Fibroblast of lung (primary cell): ENCODE results near the gene GJD3. TPM values are rescaled to one million over a fixed set of nuclear protein-coding genes. Genes with fewer than 3 reads are reported as not detected.

Experiments
- DNase-seq, 2 donors: peaks; one replicate each; pipeline versions ENCODE4 v3.0.0 to v3.0.0-alpha.2; 2010; ENCODE audit warnings: low read depth in 2 of 2
- H2AFZ ChIP-seq: 2 replicates; pipeline ENCODE4 v1.5.1; 2012; ENCODE audit warnings: low read length, control low read depth, inconsistent platforms
- H3K27ac ChIP-seq: 2 replicates; pipeline ENCODE4 v1.5.1; 2011; ENCODE audit warnings: low read length, control low read depth; ENCODE audit not compliant: insufficient read depth
- H3K27me3 ChIP-seq: 2 replicates; pipeline ENCODE4 v1.5.1; 2011; ENCODE audit warnings: mild to moderate bottlenecking, low read length; ENCODE audit not compliant: control insufficient read depth, insufficient read depth
- H3K36me3 ChIP-seq: 2 replicates; pipeline ENCODE4 v1.5.1; 2011; ENCODE audit warnings: low read length; ENCODE audit not compliant: control insufficient read depth, insufficient read depth
- H3K4me1 ChIP-seq: 2 replicates; pipeline ENCODE4 v1.5.1; 2011; ENCODE audit warnings: low read length; ENCODE audit not compliant: control insufficient read depth, insufficient read depth; ENCODE audit errors: extremely low read depth
- H3K4me2 ChIP-seq: 2 replicates; pipeline ENCODE4 v1.5.1; 2011; ENCODE audit warnings: low read length, control low read depth; ENCODE audit not compliant: insufficient read depth; ENCODE audit errors: extremely low read depth
- H3K4me3 ChIP-seq, 4 experiments: fragments of 200-600 bp in 1 of 4; sonication (generic) in 1 of 4; replicated peaks in 1 of 4; 2 replicates each; pipeline ENCODE4 v1.5.1; 2011 to 2016; ENCODE audit warnings: low read length in 4 of 4, low read depth in 3 of 4, mild to moderate bottlenecking in 3 of 4, control low read depth in 2 of 4, inconsistent platforms in 1 of 4, mixed read lengths in 1 of 4; ENCODE audit not compliant: insufficient read depth in 1 of 4; ENCODE audit errors: control extremely low read depth in 1 of 4
- H3K79me2 ChIP-seq: 2 replicates; pipeline ENCODE4 v1.5.1; 2012; ENCODE audit warnings: mild to moderate bottlenecking, low read length, inconsistent platforms; ENCODE audit not compliant: control insufficient read depth, insufficient read depth
- H3K9ac ChIP-seq: 2 replicates; pipeline ENCODE4 v1.5.1; 2011; ENCODE audit warnings: mild to moderate bottlenecking, low read length, control low read depth; ENCODE audit not compliant: insufficient read depth
- H3K9me3 ChIP-seq: 2 replicates; pipeline ENCODE4 v1.5.1; 2012; ENCODE audit warnings: low read depth, low read length; ENCODE audit not compliant: control insufficient read depth, insufficient read depth
- H4K20me1 ChIP-seq: 2 replicates; pipeline ENCODE4 v1.5.1; 2011; ENCODE audit warnings: low read length; ENCODE audit not compliant: control insufficient read depth, insufficient read depth; ENCODE audit errors: extremely low read depth
- EZH2 ChIP-seq: IDR thresholded peaks from 2 replicates; pipeline ENCODE4 v1.5.1; 2012; ENCODE audit warnings: low read length, control low read depth, mild to moderate bottlenecking; ENCODE audit errors: missing control alignments
- polyA plus RNA-seq, 2 donors: library from polyadenylated mRNA; depleted of rRNA in 1 of 2; stranded (reverse) in 1 of 2; unstranded in 1 of 2; fragments of >200 nt; gene quantifications; 2 replicates each; pipeline ENCODE4 v1.2.1, GENCODE V29; 2011 to 2012; ENCODE audit warnings: missing spikeins in 1 of 2
- total RNA-seq: library from RNA; depleted of rRNA; stranded (reverse); fragments of >200 nt; gene quantifications from 2 replicates; pipeline ENCODE4 v1.2.1, GENCODE V29; 2014
- TF ChIP-seq, protein P1 (sequence below), 2 donors: IDR thresholded peaks in 1 of 2; conservative IDR thresholded peaks in 1 of 2; 1 replicate in 1 of 2; 2 replicates in 1 of 2; pipeline ENCODE4 v1.5.1; 2011 to 2012; ENCODE audit warnings: low read length in 2 of 2, control low read depth in 1 of 2, inconsistent platforms in 1 of 2, low read depth in 1 of 2, mild to moderate bottlenecking in 1 of 2

Gene GJD3
- total and polyA plus RNA-seq, 2 donors (not counting 1 experiment from before 2014, with no cell fraction given), result 0.99 to 4.3 TPM

DNA sequence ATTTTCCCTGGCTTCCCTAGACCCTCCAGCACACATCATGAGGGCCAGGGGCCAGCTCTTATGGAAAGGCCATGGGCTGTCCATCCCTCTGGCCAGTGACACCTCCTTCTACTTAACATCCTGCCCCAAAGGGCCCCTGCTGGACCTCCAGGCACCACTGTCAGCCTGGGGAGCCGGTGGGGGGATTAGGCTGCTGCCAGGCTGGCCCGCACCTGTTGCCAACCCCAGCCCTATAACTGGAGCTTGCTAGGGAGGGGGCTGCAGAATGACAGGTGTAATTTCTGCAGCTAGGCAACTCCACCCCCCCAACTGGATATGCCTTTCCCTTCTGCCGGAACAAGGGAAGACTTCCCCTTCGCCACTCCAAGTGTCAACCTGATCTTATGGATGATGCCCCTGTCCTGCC, 43.0 kb downstream of the GJD3 start:
- H3K27me3 ChIP-seq, result no peaks in the 10 kb centered on the region
- H3K9ac ChIP-seq, result peak overlapping the region; percentile 71
- TF ChIP-seq, protein P1, sequence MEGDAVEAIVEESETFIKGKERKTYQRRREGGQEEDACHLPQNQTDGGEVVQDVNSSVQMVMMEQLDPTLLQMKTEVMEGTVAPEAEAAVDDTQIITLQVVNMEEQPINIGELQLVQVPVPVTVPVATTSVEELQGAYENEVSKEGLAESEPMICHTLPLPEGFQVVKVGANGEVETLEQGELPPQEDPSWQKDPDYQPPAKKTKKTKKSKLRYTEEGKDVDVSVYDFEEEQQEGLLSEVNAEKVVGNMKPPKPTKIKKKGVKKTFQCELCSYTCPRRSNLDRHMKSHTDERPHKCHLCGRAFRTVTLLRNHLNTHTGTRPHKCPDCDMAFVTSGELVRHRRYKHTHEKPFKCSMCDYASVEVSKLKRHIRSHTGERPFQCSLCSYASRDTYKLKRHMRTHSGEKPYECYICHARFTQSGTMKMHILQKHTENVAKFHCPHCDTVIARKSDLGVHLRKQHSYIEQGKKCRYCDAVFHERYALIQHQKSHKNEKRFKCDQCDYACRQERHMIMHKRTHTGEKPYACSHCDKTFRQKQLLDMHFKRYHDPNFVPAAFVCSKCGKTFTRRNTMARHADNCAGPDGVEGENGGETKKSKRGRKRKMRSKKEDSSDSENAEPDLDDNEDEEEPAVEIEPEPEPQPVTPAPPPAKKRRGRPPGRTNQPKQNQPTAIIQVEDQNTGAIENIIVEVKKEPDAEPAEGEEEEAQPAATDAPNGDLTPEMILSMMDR (conservative IDR thresholded peaks at IDR 0.05 in 1 of 2, IDR thresholded peaks at IDR 0.05 in 1 of 2; ENCODE audit: low read depth in 1 of 2, low read length in 2 of 2), result no peak
- no peak for TF ChIP-seq EZH2
- H3K9me3 ChIP-seq, result no peaks in the 10 kb centered on the region
- no peak for DNase-seq
- H3K4me3 ChIP-seq, result peak overlapping the region; percentile 11 to 99 (median 16)
- no peaks in the 10 kb centered on the region for H4K20me1 ChIP-seq
- H3K36me3 ChIP-seq, result no peaks in the 10 kb centered on the region
- H2AFZ ChIP-seq, result no peak overlapping the region
- peaks cover 64% of the 10 kb centered on the region for H3K4me1 ChIP-seq
- peak overlapping the region; percentile 53 for H3K4me2 ChIP-seq
- H3K79me2 ChIP-seq, result peaks cover 72% of the 10 kb centered on the region
- peak overlapping the region; percentile 95 for H3K27ac ChIP-seq

DNA sequence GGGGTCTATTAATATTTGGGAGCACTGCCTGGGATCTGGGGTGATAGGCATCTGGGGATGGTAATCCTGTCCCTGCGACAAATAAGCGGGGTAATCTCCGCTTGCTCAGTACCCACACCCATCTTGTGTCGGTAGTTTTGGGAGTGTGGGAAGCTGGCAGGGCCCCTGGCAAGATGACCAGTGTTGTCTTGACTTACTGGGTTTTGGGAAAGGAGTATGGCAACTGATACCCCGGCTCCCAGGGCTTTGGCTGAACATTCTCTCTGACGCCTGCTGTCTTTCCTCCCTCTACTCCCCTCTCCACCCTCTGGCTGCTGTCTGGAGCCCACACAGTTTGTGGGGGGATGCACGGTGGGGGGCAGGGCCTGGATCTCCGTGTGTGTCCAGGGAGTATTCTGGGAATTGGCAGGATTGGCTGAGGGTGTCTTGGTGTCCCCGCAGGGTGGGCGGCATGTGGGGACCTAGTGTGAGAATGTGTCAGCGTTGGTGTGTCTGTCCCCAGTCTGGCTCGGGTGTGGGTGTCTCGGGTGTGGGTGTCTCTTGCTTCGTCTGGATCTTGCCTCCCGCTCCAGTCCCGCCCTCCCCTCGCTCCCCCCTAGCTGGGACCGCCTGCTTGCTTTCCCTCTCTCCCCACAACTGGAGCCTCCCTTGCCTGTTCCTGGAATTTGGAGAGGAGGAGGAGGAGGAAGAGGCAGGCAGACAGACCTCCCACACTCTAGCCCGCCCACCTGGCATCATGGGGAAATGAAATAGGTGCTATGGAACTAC, 43.6 kb downstream of the GJD3 start:
- Histone ChIP-seq H3K27me3 (no peaks in the 10 kb centered on the region), H3K9ac (peak overlapping the region; percentile 71), H4K20me1 (no peaks in the 10 kb centered on the region), H2AFZ (no peak overlapping the region), H3K36me3 (no peaks in the 10 kb centered on the region), H3K4me1 (peaks cover 64% of the 10 kb centered on the region), H3K4me2 (peak overlapping the region; percentile 53), H3K9me3 (no peaks in the 10 kb centered on the region), H3K79me2 (peaks cover 66% of the 10 kb centered on the region), H3K4me3 (peak overlapping the region; percentile 13 to 99 (median 22)), H3K27ac (peak overlapping the region; percentile 95)
- TF ChIP-seq EZH2, result no peak
- TF ChIP-seq, protein P1 (conservative IDR thresholded peaks at IDR 0.05 in 1 of 2, IDR thresholded peaks at IDR 0.05 in 1 of 2; ENCODE audit: low read depth in 1 of 2, low read length in 2 of 2), result no peak
- DNase-seq, result no peak

DNA sequence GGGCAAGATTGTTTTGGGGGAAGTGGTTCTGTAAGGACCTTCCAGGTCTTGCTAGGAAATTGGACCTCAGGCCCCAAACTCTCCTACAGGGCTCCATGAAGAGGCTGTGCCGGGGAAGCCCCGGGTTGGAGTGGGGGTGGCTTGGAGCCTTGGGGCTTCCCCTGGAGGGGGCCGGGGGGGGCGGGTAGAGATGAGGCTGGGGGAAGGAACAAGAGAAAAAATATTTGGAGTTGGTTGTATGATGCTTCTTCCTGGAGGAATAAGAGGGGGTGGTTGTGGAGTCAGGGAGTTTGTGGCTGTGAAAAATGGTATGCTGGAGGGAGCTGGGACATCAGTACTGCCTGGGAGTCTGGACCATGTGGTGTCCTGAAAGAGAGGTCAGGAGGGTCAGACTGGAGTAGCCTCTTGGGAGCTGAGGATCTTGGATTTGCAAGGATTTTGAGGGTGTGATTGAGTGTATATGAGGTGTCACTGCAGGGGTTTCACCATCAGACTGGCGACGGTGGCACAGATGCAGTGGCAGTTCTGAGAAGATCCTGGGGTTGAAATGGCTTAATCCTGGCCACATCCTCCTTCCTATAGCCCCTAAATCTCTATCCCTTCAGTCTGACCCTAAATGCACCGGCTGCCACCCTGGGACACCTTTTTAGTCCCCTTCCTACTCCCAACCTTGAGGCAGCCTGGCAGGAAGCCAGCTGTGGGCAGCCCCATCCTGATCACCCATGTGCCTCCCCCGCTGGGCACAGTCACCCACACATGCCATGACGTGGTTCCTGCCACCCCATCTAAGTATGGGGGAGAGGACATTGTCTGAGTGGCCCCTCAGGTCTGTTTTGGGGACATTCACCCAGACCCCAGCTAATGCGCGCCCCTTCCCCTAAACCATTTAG, 44.6 kb downstream of the GJD3 start:
- no peaks in the 10 kb centered on the region for H3K27me3 ChIP-seq
- no peak for DNase-seq
- H3K4me2 ChIP-seq, result peak overlapping the region; percentile 60
- no peaks in the 10 kb centered on the region for H3K36me3 ChIP-seq
- H2AFZ ChIP-seq, result no peak overlapping the region
- TF ChIP-seq, protein P1 (conservative IDR thresholded peaks at IDR 0.05 in 1 of 2, IDR thresholded peaks at IDR 0.05 in 1 of 2; ENCODE audit: low read depth in 1 of 2, low read length in 2 of 2), result no peak
- TF ChIP-seq EZH2, result no peak
- no peaks in the 10 kb centered on the region for H3K9me3 ChIP-seq
- no peak overlapping the region for H3K9ac ChIP-seq
- H4K20me1 ChIP-seq, result no peaks in the 10 kb centered on the region
- H3K27ac ChIP-seq, result peak overlapping the region; percentile 95
- H3K4me3 ChIP-seq, result peak overlapping the region; percentile 77 to 99 (median 93)
- peaks cover 61% of the 10 kb centered on the region for H3K4me1 ChIP-seq
- peaks cover 60% of the 10 kb centered on the region for H3K79me2 ChIP-seq
